HG03064 (cell line): ENCODE data around the gene GATD1.

ENCODE experiments used
- ATAC-seq: cut with Tn5 transposase; IDR thresholded peaks from one replicate; pipeline ENCODE4 v1.9.1; 2021; ENCODE audit warnings: low read depth; ENCODE audit not compliant: unreplicated experiment

Gene GATD1

GRCh38 chr11:782264-783174, 5.2 kb upstream of the GATD1 start:
- no peak for ATAC-seq

GRCh38 chr11:779955-780532, 2.8 kb upstream of the GATD1 start:
- no peak for ATAC-seq

- ATAC-seq, result no peak
These were observed 2.0 kb upstream of the GATD1 start for GRCh38 chr11:778976-779954.

- peak; percentile 10 for ATAC-seq
These were observed 563 bp downstream of the GATD1 start for GRCh38 chr11:776561-777287.

- no peak for ATAC-seq
These were observed 1.1 kb downstream of the GATD1 start for GRCh38 chr11:776263-776560.

- ATAC-seq, result no peak
These were observed 2.3 kb downstream of the GATD1 start for GRCh38 chr11:774873-775592.

- ATAC-seq, result no peak
These were observed 3.5 kb downstream of the GATD1 start for GRCh38 chr11:773830-774229.

GRCh38 chr11:773425-773824, 3.9 kb downstream of the GATD1 start:
- no peak for ATAC-seq

GRCh38 chr11:772429-773390, 4.6 kb downstream of the GATD1 start:
- no peak for ATAC-seq

- ATAC-seq, result no peak
These were observed 5.6 kb downstream of the GATD1 start for GRCh38 chr11:771617-772204.

GRCh38 chr11:770642-771616, 6.4 kb downstream of the GATD1 start:
- ATAC-seq, result no peak

- ATAC-seq, result no peak
These were observed 7.2 kb downstream of the GATD1 start for GRCh38 chr11:769887-770641.

GRCh38 chr11:767238-767637, 10.0 kb downstream of the GATD1 start:
- no peak for ATAC-seq

- no peak for ATAC-seq
These were observed 10.4 kb downstream of the GATD1 start for GRCh38 chr11:766936-767210.

- no peak for ATAC-seq
These were observed 11.0 kb downstream of the GATD1 start for GRCh38 chr11:766106-766935.

- ATAC-seq, result no peak
These were observed 11.5 kb downstream of the GATD1 start for GRCh38 chr11:765802-766091.
